ENCODE data around the gene MSI2. TPM values are rescaled to one million over a fixed set of nuclear protein-coding genes. Genes with fewer than 3 reads are reported as not detected.

MSI2 gene
- total RNA-seq, 1 donor = 46.6 TPM

DNA sequence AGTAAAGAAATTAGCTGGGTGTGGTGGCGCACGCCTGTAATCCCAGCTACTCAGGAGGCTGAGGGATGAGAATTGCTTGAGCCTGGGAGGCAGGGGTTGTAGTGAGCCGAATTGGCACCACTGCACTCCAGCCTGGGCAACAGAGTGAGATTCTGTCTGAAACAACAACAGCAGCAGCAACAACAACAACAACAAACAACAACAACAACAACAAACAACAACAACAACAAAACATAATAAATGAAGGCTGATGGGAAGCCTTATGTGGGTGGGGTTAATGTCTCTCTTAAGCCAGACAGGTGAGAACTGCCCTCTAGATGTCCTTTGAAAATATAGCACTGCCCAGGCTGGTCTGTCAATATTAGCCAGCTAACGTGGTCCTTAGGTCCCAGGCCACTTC, 107.3 kb downstream of the MSI2 start:
- Histone ChIP-seq H3K4me1 (ENCODE audit: insufficient read depth, low read length) (peaks cover 12% of the 10 kb centered on the region), H3K4me3 (ENCODE audit: low read length) (no peak overlapping the region), H3K9me3 (ENCODE audit: low read depth, low read length) (no peaks in the 10 kb centered on the region), H3K27me3 (ENCODE audit: insufficient read depth, low read length) (no peaks in the 10 kb centered on the region)

- Histone ChIP-seq H3K4me1 (ENCODE audit: insufficient read depth, low read length) (peaks cover 12% of the 10 kb centered on the region), H3K27me3 (ENCODE audit: insufficient read depth, low read length) (no peaks in the 10 kb centered on the region), H3K4me3 (ENCODE audit: low read length) (no peak overlapping the region), H3K9me3 (ENCODE audit: low read depth, low read length) (no peaks in the 10 kb centered on the region)
These were observed 107.8 kb downstream of the MSI2 start for GRCh38 chr17:57363998-57364643.

- H3K9me3 ChIP-seq (ENCODE audit: low read depth, low read length) = no peaks in the 10 kb centered on the region
- H3K27me3 ChIP-seq (ENCODE audit: insufficient read depth, low read length) = no peaks in the 10 kb centered on the region
- H3K4me1 ChIP-seq (ENCODE audit: insufficient read depth, low read length) = peaks cover 21% of the 10 kb centered on the region
- no peak overlapping the region for H3K4me3 ChIP-seq (ENCODE audit: low read length)
These were observed 109.1 kb downstream of the MSI2 start for GRCh38 chr17:57365420-57365819.

DNA sequence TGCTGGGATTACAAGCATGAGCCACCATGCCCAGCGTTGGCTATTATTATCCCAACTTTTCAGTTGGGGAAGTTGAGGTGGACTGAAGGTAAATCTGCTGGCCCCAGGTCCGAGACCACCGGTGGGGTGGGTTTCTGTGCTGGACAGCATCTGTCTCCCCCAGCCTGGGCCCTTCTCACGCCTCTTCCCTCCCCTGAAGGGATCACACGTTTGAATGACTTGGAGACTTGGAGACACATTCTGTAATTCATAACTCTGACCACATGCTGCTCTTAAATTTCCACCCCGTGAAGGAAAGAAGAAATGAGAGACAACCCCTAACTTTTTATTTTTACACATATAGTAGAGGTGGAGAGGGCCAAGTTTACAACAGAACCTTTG, 109.8 kb downstream of the MSI2 start:
- H3K4me1 ChIP-seq (ENCODE audit: insufficient read depth, low read length) = peaks cover 21% of the 10 kb centered on the region
- no peak overlapping the region for H3K4me3 ChIP-seq (ENCODE audit: low read length)
- H3K9me3 ChIP-seq (ENCODE audit: low read depth, low read length) = no peaks in the 10 kb centered on the region
- H3K27me3 ChIP-seq (ENCODE audit: insufficient read depth, low read length) = no peaks in the 10 kb centered on the region

DNA sequence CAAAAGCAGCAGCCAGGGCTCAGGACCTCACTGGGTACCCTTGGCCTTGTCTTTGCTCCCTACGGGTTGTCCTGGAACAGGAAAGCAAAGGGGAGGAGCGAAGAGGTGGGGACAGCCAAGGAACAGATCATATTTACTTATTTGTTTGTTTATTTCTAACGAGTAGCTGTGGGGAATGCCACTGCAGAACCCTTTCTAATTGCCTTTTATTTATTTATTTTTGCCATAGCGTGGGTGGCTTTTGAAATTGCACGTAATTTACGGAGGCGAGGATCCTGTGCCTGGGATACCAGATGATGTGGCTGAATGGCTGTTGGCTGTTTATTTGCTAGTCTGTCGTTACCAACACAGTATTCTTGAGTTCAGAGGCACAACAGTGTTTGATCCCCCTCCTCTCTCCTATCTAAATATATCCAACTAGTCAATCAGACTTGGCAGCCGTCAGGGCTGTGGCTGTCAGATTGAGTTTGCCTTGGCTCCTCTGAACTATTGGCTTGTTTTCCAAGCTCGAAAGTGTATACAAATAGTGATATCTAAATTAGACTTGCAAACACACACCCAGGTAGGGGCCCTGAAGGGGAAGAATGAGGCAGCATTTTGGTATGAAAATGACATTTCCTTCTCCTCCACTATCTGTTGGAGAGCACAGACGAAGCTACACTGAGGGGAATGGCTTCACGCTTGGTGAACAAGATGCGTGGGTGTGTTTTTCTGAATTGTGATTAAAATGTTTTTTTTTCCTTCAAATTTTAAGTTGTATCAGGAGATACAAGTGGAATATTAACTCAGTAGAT, 110.4 kb downstream of the MSI2 start:
- H3K4me3 ChIP-seq (ENCODE audit: low read length) = no peak overlapping the region
- H3K27me3 ChIP-seq (ENCODE audit: insufficient read depth, low read length) = no peaks in the 10 kb centered on the region
- peaks cover 21% of the 10 kb centered on the region for H3K4me1 ChIP-seq (ENCODE audit: insufficient read depth, low read length)
- H3K9me3 ChIP-seq (ENCODE audit: low read depth, low read length) = no peaks in the 10 kb centered on the region

GRCh38 chr17:57368637-57369336, 112.5 kb downstream of the MSI2 start:
- H3K4me3 ChIP-seq (ENCODE audit: low read length) = no peak overlapping the region
- no peaks in the 10 kb centered on the region for H3K9me3 ChIP-seq (ENCODE audit: low read depth, low read length)
- no peaks in the 10 kb centered on the region for H3K27me3 ChIP-seq (ENCODE audit: insufficient read depth, low read length)
- H3K4me1 ChIP-seq (ENCODE audit: insufficient read depth, low read length) = peaks cover 21% of the 10 kb centered on the region

GRCh38 chr17:57369509-57369945, 113.2 kb downstream of the MSI2 start:
- peaks cover 17% of the 10 kb centered on the region for H3K4me1 ChIP-seq (ENCODE audit: insufficient read depth, low read length)
- no peaks in the 10 kb centered on the region for H3K9me3 ChIP-seq (ENCODE audit: low read depth, low read length)
- no peaks in the 10 kb centered on the region for H3K27me3 ChIP-seq (ENCODE audit: insufficient read depth, low read length)

DNA sequence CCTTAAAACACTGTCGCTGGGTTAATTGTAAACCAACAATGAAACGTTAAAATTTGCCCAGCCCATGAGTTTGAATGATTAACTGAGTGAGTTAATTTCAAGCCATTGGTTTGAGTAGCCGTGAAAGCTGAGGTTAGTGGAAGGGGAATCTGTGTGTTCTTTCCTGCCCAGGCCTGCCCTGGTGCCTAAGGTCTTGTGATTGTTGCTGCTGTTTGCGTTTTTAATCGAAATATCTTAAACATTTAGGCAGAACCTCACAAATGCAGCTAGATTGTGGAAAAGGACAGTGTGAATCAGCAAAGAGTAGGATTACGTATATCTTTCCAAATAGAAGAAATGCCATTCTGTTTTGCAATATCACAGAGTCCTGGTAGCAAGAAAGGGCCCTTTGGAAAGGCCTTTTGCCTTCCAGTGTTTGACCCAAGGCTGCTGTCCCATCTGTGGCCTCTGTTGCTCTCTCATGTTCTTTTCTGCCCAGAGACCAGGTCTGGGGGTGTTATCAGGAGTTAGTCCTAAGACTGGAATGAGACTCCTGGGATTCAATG, 113.8 kb downstream of the MSI2 start:
- peaks cover 15% of the 10 kb centered on the region for H3K4me1 ChIP-seq (ENCODE audit: insufficient read depth, low read length)
- no peaks in the 10 kb centered on the region for H3K9me3 ChIP-seq (ENCODE audit: low read depth, low read length)
- H3K4me3 ChIP-seq (ENCODE audit: low read length) = no peak overlapping the region
- no peaks in the 10 kb centered on the region for H3K27me3 ChIP-seq (ENCODE audit: insufficient read depth, low read length)

More at GRCh38 chr17:57369509-57369945, 113.2 kb downstream of the MSI2 start:
- H3K4me3 ChIP-seq (ENCODE audit: low read length) = no peak overlapping the region

DNA sequence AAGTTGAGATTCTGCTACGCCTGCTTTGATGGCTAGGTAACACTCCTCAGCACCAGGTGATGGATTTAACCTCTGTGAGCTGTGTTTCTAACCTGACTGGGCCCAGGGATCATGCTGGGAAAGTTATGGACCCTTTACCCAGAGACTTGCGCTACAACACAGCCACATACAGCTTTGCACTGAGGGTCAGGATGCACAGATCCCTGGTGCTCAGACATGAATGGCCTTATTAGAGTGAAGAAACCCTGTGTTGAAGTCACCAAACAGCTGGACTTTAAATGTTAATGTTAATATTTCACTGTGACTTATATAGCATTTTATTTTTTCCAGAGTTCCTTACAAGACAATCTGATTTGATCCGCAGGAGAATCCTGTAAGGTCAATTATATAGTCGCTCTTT, 114.3 kb downstream of the MSI2 start:
- peaks cover 15% of the 10 kb centered on the region for H3K4me1 ChIP-seq (ENCODE audit: insufficient read depth, low read length)
- no peaks in the 10 kb centered on the region for H3K9me3 ChIP-seq (ENCODE audit: low read depth, low read length)
- no peak overlapping the region for H3K4me3 ChIP-seq (ENCODE audit: low read length)
- no peaks in the 10 kb centered on the region for H3K27me3 ChIP-seq (ENCODE audit: insufficient read depth, low read length)

- Histone ChIP-seq H3K4me3 (ENCODE audit: low read length) (no peak overlapping the region), H3K4me1 (ENCODE audit: insufficient read depth, low read length) (peaks cover 9% of the 10 kb centered on the region), H3K27me3 (ENCODE audit: insufficient read depth, low read length) (no peaks in the 10 kb centered on the region), H3K9me3 (ENCODE audit: low read depth, low read length) (no peaks in the 10 kb centered on the region)
These were observed 115.8 kb downstream of the MSI2 start for GRCh38 chr17:57372156-57372555.

DNA sequence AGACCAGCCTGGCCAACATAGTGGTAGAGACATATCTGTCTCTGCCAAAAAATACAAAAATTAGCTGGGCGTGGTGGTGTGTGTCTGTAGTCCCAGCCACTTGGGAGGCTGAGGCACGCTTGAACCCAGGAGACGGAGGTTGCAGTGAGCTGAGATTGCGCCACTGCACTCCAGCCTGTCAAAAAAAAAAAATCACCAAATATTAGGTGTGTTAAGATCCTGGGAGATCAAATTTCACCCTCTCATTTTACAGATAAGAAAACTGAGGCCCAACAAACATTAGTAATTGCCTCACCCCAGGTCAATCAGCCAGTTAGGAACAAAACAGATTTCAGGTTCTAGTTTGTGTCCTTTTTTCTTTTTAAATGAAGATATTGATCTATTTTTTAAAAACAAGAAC, 116.7 kb downstream of the MSI2 start:
- no peaks in the 10 kb centered on the region for H3K27me3 ChIP-seq (ENCODE audit: insufficient read depth, low read length)
- no peaks in the 10 kb centered on the region for H3K9me3 ChIP-seq (ENCODE audit: low read depth, low read length)
- no peak overlapping the region for H3K4me3 ChIP-seq (ENCODE audit: low read length)
- H3K4me1 ChIP-seq (ENCODE audit: insufficient read depth, low read length) = peaks cover 9% of the 10 kb centered on the region

GRCh38 chr17:57373756-57374155, 117.4 kb downstream of the MSI2 start:
- H3K4me1 ChIP-seq (ENCODE audit: insufficient read depth, low read length) = peaks cover 13% of the 10 kb centered on the region
- H3K9me3 ChIP-seq (ENCODE audit: low read depth, low read length) = no peaks in the 10 kb centered on the region
- no peaks in the 10 kb centered on the region for H3K27me3 ChIP-seq (ENCODE audit: insufficient read depth, low read length)
- no peak overlapping the region for H3K4me3 ChIP-seq (ENCODE audit: low read length)

- Histone ChIP-seq H3K27me3 (ENCODE audit: insufficient read depth, low read length) (no peaks in the 10 kb centered on the region), H3K9me3 (ENCODE audit: low read depth, low read length) (no peaks in the 10 kb centered on the region), H3K4me3 (ENCODE audit: low read length) (no peak overlapping the region), H3K4me1 (ENCODE audit: insufficient read depth, low read length) (peaks cover 12% of the 10 kb centered on the region)
These were observed 118.9 kb downstream of the MSI2 start for GRCh38 chr17:57375040-57375769.

DNA sequence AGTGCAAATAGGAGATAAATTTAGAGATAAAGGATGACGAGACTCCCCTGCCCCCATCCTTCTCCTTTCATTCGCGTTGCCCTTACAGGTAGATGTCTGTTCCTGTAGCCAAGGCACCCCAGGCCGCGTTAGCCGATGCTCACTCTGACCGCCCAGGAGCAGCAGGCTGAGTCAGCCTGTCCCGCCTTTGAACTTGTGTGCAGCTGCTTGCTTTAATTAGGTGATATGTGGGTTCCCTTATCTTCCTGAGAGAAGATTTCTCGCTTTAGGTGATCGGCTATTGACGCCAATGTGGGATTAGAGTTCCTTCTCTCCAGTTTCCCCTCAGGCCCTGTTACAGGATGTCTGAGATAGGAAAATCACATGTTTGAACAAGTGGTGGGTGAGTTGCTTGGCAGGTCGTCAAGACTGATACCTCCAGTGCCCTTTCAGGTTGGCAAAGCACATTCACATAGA, 119.5 kb downstream of the MSI2 start:
- H3K4me1 ChIP-seq (ENCODE audit: insufficient read depth, low read length) = peaks cover 9% of the 10 kb centered on the region
- H3K27me3 ChIP-seq (ENCODE audit: insufficient read depth, low read length) = no peaks in the 10 kb centered on the region
- H3K9me3 ChIP-seq (ENCODE audit: low read depth, low read length) = no peaks in the 10 kb centered on the region
- no peak overlapping the region for H3K4me3 ChIP-seq (ENCODE audit: low read length)
